OCI-LY1 (cell line): ENCODE results near the gene LRRC8D.
A peak's percentile ranks its signal among the peaks of the same experiment; 100 is the strongest.

ENCODE experiments used
- H2AFZ ChIP-seq: fragments of 200-600 bp; sonication (generic), shearing (Covaris generic); 2 replicates; pipeline ENCODE4 v1.6.0; 2014; ENCODE audit warnings: antibody characterized with exemption, mild to moderate bottlenecking, low read length
- H3F3A ChIP-seq: fragments of 200-600 bp; sonication (generic), shearing (Covaris generic); 2 replicates; pipeline ENCODE4 v1.6.0; 2014; ENCODE audit warnings: mild to moderate bottlenecking, antibody characterized with exemption, low read length, moderate library complexity; ENCODE audit not compliant: insufficient read depth
- H3K27ac ChIP-seq: fragments of 200-600 bp; sonication (generic); 2 replicates; pipeline ENCODE4 v1.5.1; 2014; ENCODE audit warnings: low read length, mixed run types, mild to moderate bottlenecking, low read depth; ENCODE audit not compliant: poor library complexity, severe bottlenecking
- H3K27me3 ChIP-seq: fragments of 200-600 bp; sonication (generic); 2 replicates; pipeline ENCODE4 v1.6.0; 2014; ENCODE audit warnings: antibody characterized with exemption, mild to moderate bottlenecking, low read length, moderate library complexity; ENCODE audit not compliant: insufficient read depth
- H3K36me3 ChIP-seq: fragments of 200-600 bp; sonication (generic); 2 replicates; pipeline ENCODE4 v1.6.1; 2014; ENCODE audit warnings: mild to moderate bottlenecking, antibody characterized with exemption, low read length, moderate library complexity, mixed read lengths; ENCODE audit not compliant: insufficient read depth
- H3K4me1 ChIP-seq: fragments of 200-600 bp; sonication (generic); 2 replicates; pipeline ENCODE4 v1.5.1; 2014; ENCODE audit warnings: mild to moderate bottlenecking, low read length, moderate library complexity; ENCODE audit not compliant: insufficient read depth, severe bottlenecking
- H3K4me2 ChIP-seq: fragments of 200-600 bp; sonication (generic), shearing (Covaris generic); 2 replicates; pipeline ENCODE4 v1.6.1; 2014; ENCODE audit warnings: low read length
- H3K4me3 ChIP-seq: fragments of 200-600 bp; sonication (generic); 2 replicates; pipeline ENCODE4 v1.5.1; 2014; ENCODE audit warnings: low read length, low read depth, mild to moderate bottlenecking, mixed read lengths; ENCODE audit not compliant: poor library complexity, severe bottlenecking
- H3K79me2 ChIP-seq: fragments of 200-600 bp; shearing (Covaris generic); 2 replicates; pipeline ENCODE4 v1.6.1; 2016; ENCODE audit warnings: mixed run types, low read length, mixed read lengths; ENCODE audit not compliant: insufficient read depth
- H3K9ac ChIP-seq: fragments of 200-600 bp; sonication (generic), shearing (Covaris generic); 2 replicates; pipeline ENCODE4 v1.6.1; 2014; ENCODE audit warnings: mild to moderate bottlenecking, low read length, mixed read lengths
- H3K9me2 ChIP-seq: fragments of 200-600 bp; sonication (generic), shearing (Covaris generic); 2 replicates; pipeline ENCODE4 v1.6.1; 2014; ENCODE audit warnings: low read depth, mild to moderate bottlenecking, low read length, mixed read lengths
- H3K9me3 ChIP-seq: fragments of 200-600 bp; shearing (Covaris generic); 2 replicates; pipeline ENCODE4 v1.6.1; 2014; ENCODE audit warnings: low read length, mixed read lengths
- H4K20me1 ChIP-seq: fragments of 200-600 bp; sonication (generic), shearing (Covaris generic); 2 replicates; pipeline ENCODE4 v1.6.0; 2016; ENCODE audit warnings: mild to moderate bottlenecking, low read length; ENCODE audit not compliant: insufficient read depth
- EZH2 ChIP-seq: fragments of 200-600 bp; sonication (generic), shearing (Covaris generic); IDR thresholded peaks from 2 replicates; pipeline ENCODE4 v1.8.0; 2017; ENCODE audit warnings: borderline replicate concordance, mixed run types, mild to moderate bottlenecking, antibody characterized with exemption, low read length, moderate library complexity, mixed read lengths
- TF ChIP-seq, protein P1 (sequence below): fragments of 200-600 bp; sonication (generic), shearing (Covaris generic); IDR thresholded peaks from 2 replicates; pipeline ENCODE4 v1.5.1; 2017; ENCODE audit warnings: mild to moderate bottlenecking, antibody characterized with exemption, low read length, moderate library complexity, mixed read lengths

The LRRC8D gene

DNA sequence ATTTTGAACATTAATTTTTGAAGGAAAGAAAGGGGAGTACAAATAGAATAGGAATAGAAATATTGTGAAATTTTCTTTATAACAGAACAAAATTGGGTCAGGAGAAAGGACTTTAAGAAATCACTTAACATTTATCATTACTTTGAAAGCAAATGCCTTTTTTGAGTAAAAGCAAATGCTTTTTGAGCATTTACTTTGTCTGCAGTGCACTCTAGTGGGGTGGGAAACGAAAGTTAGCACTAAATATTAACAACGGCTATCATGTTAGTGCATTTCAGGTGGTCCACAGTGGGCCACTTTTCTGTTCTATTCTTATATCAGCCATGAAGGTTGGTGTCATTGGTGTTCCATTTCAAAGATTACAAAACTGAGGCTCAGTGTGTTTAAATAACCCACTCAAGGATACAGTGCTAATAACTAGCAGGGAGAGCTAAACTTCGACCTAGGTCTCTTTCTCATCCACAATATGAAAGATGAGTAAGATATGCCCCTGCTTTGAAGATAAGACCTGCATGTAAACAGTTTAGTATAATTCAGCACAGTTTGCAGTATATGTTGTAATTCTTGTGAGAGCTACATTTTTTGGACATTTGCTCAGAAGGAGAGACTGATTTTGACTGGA lies 13.4 kb downstream of the LRRC8D start:
- H3K79me2 ChIP-seq = 0 out of 2 replicates have a peak, but pooled peaks cover 6% of the 10 kb centered on the region
- no peaks in the 10 kb centered on the region for H3K9me2 ChIP-seq
- H3F3A ChIP-seq = no peaks in the 10 kb centered on the region
- TF ChIP-seq, protein P1, sequence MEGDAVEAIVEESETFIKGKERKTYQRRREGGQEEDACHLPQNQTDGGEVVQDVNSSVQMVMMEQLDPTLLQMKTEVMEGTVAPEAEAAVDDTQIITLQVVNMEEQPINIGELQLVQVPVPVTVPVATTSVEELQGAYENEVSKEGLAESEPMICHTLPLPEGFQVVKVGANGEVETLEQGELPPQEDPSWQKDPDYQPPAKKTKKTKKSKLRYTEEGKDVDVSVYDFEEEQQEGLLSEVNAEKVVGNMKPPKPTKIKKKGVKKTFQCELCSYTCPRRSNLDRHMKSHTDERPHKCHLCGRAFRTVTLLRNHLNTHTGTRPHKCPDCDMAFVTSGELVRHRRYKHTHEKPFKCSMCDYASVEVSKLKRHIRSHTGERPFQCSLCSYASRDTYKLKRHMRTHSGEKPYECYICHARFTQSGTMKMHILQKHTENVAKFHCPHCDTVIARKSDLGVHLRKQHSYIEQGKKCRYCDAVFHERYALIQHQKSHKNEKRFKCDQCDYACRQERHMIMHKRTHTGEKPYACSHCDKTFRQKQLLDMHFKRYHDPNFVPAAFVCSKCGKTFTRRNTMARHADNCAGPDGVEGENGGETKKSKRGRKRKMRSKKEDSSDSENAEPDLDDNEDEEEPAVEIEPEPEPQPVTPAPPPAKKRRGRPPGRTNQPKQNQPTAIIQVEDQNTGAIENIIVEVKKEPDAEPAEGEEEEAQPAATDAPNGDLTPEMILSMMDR = peak; percentile 23; the same call in 1 of the 2 replicates
- no peak for TF ChIP-seq EZH2
- no peak overlapping the region for H3K4me3 ChIP-seq
- H4K20me1 ChIP-seq = no peaks in the 10 kb centered on the region
- no peak overlapping the region for H3K9ac ChIP-seq
- H3K27me3 ChIP-seq = no peaks in the 10 kb centered on the region
- peaks cover 13% of the 10 kb centered on the region for H3K4me1 ChIP-seq
- no peaks in the 10 kb centered on the region for H3K36me3 ChIP-seq
- no peak overlapping the region for H3K27ac ChIP-seq
- H3K9me3 ChIP-seq = no peaks in the 10 kb centered on the region
- no peak overlapping the region for H3K4me2 ChIP-seq
- H2AFZ ChIP-seq = no peak overlapping the region

DNA sequence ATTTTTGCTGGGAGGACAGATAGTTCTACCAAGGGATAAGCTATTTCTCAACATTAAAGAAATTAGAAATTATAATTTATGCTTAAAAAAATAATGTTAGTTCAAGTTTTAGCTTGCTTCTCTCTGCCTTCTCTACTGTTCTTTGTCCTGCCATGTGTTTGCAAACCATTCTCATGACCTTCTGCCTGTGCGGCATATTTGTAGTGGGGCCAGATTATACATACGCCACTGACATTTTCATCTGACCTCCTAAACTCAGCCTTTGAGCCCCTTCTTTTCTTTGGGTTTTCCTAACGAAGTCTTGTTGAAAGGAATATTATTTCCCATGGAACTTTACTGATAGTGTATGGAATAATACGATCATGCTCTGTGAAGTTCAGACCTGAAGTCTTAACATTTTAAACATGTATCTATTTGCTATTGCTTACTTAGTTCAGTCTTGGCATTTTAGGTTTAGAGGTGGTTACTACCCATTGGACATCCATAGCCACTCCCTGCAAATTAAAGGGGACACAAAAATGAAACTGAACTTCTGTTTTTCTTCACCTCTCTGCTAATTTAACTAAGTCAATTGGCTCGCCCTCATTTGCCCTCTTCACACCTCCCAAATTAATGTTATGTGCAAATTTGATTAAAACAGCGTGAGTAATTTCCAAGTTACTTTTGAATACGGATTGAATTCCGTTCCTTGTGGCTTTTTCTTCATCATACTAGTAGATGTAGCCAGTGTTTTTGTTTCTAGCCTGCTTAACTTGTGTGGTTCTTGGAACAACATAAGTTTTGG lies 15.6 kb downstream of the LRRC8D start:
- Histone ChIP-seq H3K4me3 (no peak overlapping the region), H3K9me3 (no peaks in the 10 kb centered on the region), H3K27me3 (no peaks in the 10 kb centered on the region), H2AFZ (no peak overlapping the region), H3K79me2 (0 out of 2 replicates have a peak, but pooled peaks cover 6% of the 10 kb centered on the region), H3K4me2 (no peak overlapping the region), H3K9me2 (no peaks in the 10 kb centered on the region), H3K4me1 (peaks cover 17% of the 10 kb centered on the region), H4K20me1 (no peaks in the 10 kb centered on the region), H3F3A (no peaks in the 10 kb centered on the region), H3K27ac (no peak overlapping the region), H3K36me3 (no peaks in the 10 kb centered on the region), H3K9ac (no peak overlapping the region)
- TF ChIP-seq, protein P1 = no peak

DNA sequence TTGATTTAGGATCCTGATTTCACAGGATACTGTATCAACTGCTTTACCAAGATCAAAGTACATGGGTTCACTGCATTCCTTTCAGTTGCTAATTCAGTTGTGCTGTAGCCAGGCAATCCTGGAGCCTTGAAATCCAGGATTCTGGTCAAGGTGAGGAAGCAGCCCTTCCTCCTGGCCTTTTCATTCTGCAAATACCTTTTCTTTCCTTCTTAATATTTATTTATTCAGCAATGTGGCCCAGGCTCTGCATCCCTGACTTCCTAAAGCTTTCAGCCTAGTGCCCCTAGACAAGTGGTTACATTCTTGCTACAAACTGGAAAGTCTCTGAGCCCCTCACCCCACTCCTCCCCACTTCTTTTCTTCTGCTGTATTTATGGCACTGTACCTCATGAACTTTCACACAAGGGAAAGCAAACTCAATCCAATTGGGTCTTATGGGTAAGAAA lies 16.2 kb downstream of the LRRC8D start:
- Histone ChIP-seq H4K20me1 (no peaks in the 10 kb centered on the region), H3K4me3 (no peak overlapping the region)

More for the DNA sequence above, 16.2 kb downstream of the LRRC8D start:
- H3K4me2 ChIP-seq = no peak overlapping the region
- H3K4me1 ChIP-seq = peaks cover 17% of the 10 kb centered on the region
- H3K9me2 ChIP-seq = no peaks in the 10 kb centered on the region
- H3F3A ChIP-seq = no peaks in the 10 kb centered on the region
- no peak overlapping the region for H3K9ac ChIP-seq
- H3K9me3 ChIP-seq = no peaks in the 10 kb centered on the region
- H3K79me2 ChIP-seq = 0 out of 2 replicates have a peak, but pooled peaks cover 6% of the 10 kb centered on the region
- H2AFZ ChIP-seq = no peak overlapping the region
- TF ChIP-seq, protein P1 = no peak
- TF ChIP-seq EZH2 = no peak
- H3K27ac ChIP-seq = no peak overlapping the region
- no peaks in the 10 kb centered on the region for H3K27me3 ChIP-seq
- no peaks in the 10 kb centered on the region for H3K36me3 ChIP-seq
